Measurements from ENCODE around the gene TMEM63C. TPM values are rescaled to one million over a fixed set of nuclear protein-coding genes. Genes with fewer than 3 reads are reported as not detected.

The TMEM63C gene
- total RNA-seq, 1 experiment from 2014 or later, result 5.7 TPM

DNA sequence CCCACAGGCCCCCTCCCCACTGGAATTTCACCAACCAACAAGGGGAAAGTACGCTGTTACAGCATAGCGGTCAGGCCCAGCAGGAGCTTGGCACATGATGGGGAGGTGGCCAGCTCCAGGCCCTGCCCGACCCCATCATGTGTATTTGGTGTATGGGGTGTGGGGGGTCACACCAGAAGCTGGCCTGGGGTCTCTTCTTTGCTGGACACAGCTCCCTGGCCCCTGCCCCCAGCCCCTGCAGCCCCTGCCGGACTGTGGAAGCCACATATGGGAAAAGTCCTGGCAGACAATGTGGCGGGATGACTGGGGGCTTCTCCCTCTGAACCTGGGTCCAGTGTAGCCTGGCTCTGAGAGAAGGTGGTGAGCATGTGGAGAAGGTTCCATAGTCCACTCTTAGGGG lies 77.0 kb downstream of the TMEM63C start:
- no peaks in the 10 kb centered on the region for H4K20me1 ChIP-seq (ENCODE audit: insufficient read depth)
- H3K9me3 ChIP-seq (ENCODE audit: control insufficient read depth in 1 of 2, insufficient read depth in 1 of 2, low read depth in 1 of 2, low read length in 2 of 2), result no peaks in the 10 kb centered on the region
- H3K9me2 ChIP-seq (ENCODE audit: insufficient read depth), result no peaks in the 10 kb centered on the region
- TF ChIP-seq POLR2A (IDR thresholded peaks at IDR 0.05; ENCODE audit: borderline replicate concordance, extremely low read depth, insufficient read depth, insufficient read length) (no peak), ZFX (IDR thresholded peaks at IDR 0.05) (no peak), ATF3 (IDR thresholded peaks at IDR 0.05) (no peak), EZH2 (IDR thresholded peaks at IDR 0.05) (no peak), FOSL1 (IDR thresholded peaks at IDR 0.05; ENCODE audit: low read depth) (no peak), POLR2AphosphoS5 (IDR thresholded peaks at IDR 0.05; ENCODE audit: low read depth, low read length) (no peak), ELF1 (IDR thresholded peaks at IDR 0.05; ENCODE audit: borderline replicate concordance, low read depth) (no peak), EGR1 (IDR thresholded peaks at IDR 0.05; ENCODE audit: low read depth) (no peak), CBX3 (IDR thresholded peaks at IDR 0.05; ENCODE audit: low read depth) (no peak), ZNF274 (IDR thresholded peaks at IDR 0.05; ENCODE audit: low read depth, low read length) (no peak), TCF7L2 (IDR thresholded peaks at IDR 0.05; ENCODE audit: borderline replicate concordance, extremely low read depth, insufficient read depth, insufficient read length) (no peak), CEBPB (IDR thresholded peaks at IDR 0.05; ENCODE audit: low read depth) (no peak), RAD21 (IDR thresholded peaks at IDR 0.05; ENCODE audit: low read depth) (no peak), YY1 (IDR thresholded peaks at IDR 0.05; ENCODE audit: extremely low read depth, insufficient replicate concordance, low read depth, low read length) (no peak)
- TF ChIP-seq, protein P1, sequence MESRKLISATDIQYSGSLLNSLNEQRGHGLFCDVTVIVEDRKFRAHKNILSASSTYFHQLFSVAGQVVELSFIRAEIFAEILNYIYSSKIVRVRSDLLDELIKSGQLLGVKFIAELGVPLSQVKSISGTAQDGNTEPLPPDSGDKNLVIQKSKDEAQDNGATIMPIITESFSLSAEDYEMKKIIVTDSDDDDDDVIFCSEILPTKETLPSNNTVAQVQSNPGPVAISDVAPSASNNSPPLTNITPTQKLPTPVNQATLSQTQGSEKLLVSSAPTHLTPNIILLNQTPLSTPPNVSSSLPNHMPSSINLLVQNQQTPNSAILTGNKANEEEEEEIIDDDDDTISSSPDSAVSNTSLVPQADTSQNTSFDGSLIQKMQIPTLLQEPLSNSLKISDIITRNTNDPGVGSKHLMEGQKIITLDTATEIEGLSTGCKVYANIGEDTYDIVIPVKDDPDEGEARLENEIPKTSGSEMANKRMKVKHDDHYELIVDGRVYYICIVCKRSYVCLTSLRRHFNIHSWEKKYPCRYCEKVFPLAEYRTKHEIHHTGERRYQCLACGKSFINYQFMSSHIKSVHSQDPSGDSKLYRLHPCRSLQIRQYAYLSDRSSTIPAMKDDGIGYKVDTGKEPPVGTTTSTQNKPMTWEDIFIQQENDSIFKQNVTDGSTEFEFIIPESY (IDR thresholded peaks at IDR 0.05; ENCODE audit: extremely low read depth, insufficient replicate concordance, low read length), result no peak
- TF ChIP-seq, protein P2, sequence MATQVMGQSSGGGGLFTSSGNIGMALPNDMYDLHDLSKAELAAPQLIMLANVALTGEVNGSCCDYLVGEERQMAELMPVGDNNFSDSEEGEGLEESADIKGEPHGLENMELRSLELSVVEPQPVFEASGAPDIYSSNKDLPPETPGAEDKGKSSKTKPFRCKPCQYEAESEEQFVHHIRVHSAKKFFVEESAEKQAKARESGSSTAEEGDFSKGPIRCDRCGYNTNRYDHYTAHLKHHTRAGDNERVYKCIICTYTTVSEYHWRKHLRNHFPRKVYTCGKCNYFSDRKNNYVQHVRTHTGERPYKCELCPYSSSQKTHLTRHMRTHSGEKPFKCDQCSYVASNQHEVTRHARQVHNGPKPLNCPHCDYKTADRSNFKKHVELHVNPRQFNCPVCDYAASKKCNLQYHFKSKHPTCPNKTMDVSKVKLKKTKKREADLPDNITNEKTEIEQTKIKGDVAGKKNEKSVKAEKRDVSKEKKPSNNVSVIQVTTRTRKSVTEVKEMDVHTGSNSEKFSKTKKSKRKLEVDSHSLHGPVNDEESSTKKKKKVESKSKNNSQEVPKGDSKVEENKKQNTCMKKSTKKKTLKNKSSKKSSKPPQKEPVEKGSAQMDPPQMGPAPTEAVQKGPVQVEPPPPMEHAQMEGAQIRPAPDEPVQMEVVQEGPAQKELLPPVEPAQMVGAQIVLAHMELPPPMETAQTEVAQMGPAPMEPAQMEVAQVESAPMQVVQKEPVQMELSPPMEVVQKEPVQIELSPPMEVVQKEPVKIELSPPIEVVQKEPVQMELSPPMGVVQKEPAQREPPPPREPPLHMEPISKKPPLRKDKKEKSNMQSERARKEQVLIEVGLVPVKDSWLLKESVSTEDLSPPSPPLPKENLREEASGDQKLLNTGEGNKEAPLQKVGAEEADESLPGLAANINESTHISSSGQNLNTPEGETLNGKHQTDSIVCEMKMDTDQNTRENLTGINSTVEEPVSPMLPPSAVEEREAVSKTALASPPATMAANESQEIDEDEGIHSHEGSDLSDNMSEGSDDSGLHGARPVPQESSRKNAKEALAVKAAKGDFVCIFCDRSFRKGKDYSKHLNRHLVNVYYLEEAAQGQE (IDR thresholded peaks at IDR 0.05; ENCODE audit: low read depth), result no peak
- TF ChIP-seq, protein P3, sequence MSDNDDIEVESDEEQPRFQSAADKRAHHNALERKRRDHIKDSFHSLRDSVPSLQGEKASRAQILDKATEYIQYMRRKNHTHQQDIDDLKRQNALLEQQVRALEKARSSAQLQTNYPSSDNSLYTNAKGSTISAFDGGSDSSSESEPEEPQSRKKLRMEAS (IDR thresholded peaks at IDR 0.05), result no peak
- H3K4me2 ChIP-seq (ENCODE audit: low read length), result no peak overlapping the region
- H3K36me3 ChIP-seq (ENCODE audit: control insufficient read depth in 1 of 2, insufficient read depth in 2 of 2, low read length in 2 of 2), result no peaks in the 10 kb centered on the region
- ChIA-PET RAD21 (ENCODE audit: low non-redundant PET in 1 of 2, low total read pairs in 2 of 2, uncharacterized antibody in 2 of 2, unreplicated experiment in 2 of 2) (no interaction called here), POLR2A (no interaction called here), CTCF (no interaction called here)
- no peak overlapping the region for H3K27ac ChIP-seq (ENCODE audit: low read depth, low read length)
- no peaks in the 10 kb centered on the region for H3K4me1 ChIP-seq (ENCODE audit: control insufficient read depth in 1 of 2, insufficient read depth in 2 of 2, low read length in 2 of 2)
- H2AFZ ChIP-seq (ENCODE audit: low read depth, low read length, poor library complexity, severe bottlenecking), result no peak overlapping the region
- no peak for DNase-seq (ENCODE audit: low read depth, low spot score)
- no peak for ATAC-seq
- no peaks in the 10 kb centered on the region for H3K79me2 ChIP-seq (ENCODE audit: insufficient read depth, low read length)
- H3K27me3 ChIP-seq (ENCODE audit: insufficient read depth, low read length), result no peaks in the 10 kb centered on the region
- BruUV-seq (replicated peaks), result no TSS peak
- H3K4me3 ChIP-seq (replicated peaks in 1 of 2; ENCODE audit: low read depth in 1 of 2, low read length in 2 of 2), result no peak overlapping the region
- intact Hi-C loops (cut with micrococcal nuclease), result no loop called here
- no peak overlapping the region for H3K9ac ChIP-seq (ENCODE audit: low read length)

All from HCT116 (cell line).